ENCODE data around the gene ALG14. TPM values are rescaled to one million over a fixed set of nuclear protein-coding genes. Genes with fewer than 3 reads are reported as not detected.

The ALG14 gene
- total and polyA plus RNA-seq, 5 donors, result 0.97 to 7.4 (median 3.7) TPM

DNA sequence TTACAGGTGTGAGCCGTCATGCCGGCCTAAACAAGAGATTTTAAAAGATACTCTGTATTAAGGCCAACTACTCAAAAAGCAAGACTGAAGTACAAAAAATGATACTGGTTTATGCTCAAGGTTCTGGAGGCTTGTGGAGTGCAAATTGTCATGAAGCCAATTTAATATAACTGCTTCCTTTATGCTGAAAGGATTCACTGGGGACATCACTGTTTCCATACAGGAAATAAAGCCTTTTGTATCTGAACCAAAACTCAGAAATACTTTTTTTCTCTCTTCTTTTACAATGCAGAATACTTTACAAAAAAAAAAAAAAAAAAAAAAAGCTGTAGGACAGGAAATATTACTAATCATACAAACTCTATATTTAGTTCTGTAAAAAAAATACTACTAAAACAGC, 90.4 kb downstream of the ALG14 start:
- peak overlapping the region; percentile 62 for H3K27ac ChIP-seq (ENCODE audit: low read length)
- ATAC-seq, result no peak
- intact Hi-C loops (cut with DNase I), result no loop called here

DNA sequence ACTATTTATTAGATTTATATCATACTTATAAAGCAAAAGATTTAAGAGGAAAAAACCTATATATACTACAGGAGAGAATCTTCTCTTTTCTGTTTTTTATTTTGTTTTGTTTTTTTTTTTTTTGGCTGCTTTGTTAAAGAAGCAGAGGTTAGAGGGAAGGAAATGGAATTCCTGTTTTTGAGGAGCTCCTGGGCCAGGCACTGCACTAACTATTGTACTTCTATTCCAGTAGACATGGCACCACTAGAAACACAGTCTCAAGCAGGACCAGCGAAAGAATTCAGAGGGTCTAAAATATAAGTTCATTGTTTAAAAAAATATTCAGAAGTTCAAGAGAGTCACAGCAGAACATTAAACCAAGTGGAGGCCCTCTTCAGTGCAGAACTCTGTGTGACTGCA, 91.2 kb downstream of the ALG14 start:
- ATAC-seq, result no peak
- Histone ChIP-seq H3K27ac (ENCODE audit: low read length) (peak overlapping the region; percentile 58), H3K4me1 (ENCODE audit: control insufficient read depth, insufficient read depth, low read length) (peaks cover 6% of the 10 kb centered on the region), H3K4me3 (ENCODE audit: low read length) (no peak overlapping the region), H3K27me3 (ENCODE audit: control insufficient read depth, insufficient read depth) (no peaks in the 10 kb centered on the region), H3K9me3 (ENCODE audit: control insufficient read depth, low read length) (no peaks in the 10 kb centered on the region)
- intact Hi-C loops (cut with DNase I), result no loop called here
- 70% methylated on average over 1 of the region's 1 CpG for WGBS
- no peak for DNase-seq

More for the DNA sequence above, 90.4 kb downstream of the ALG14 start:
- Histone ChIP-seq H3K27me3 (ENCODE audit: control insufficient read depth, insufficient read depth) (no peaks in the 10 kb centered on the region), H3K4me3 (ENCODE audit: low read length) (no peak overlapping the region), H3K4me1 (ENCODE audit: control insufficient read depth, insufficient read depth, low read length) (peaks cover 6% of the 10 kb centered on the region), H3K9me3 (ENCODE audit: control insufficient read depth, low read length) (no peaks in the 10 kb centered on the region)
- no peak for DNase-seq
- 76% methylated on average over 2 of the region's 2 CpGs for WGBS

DNA sequence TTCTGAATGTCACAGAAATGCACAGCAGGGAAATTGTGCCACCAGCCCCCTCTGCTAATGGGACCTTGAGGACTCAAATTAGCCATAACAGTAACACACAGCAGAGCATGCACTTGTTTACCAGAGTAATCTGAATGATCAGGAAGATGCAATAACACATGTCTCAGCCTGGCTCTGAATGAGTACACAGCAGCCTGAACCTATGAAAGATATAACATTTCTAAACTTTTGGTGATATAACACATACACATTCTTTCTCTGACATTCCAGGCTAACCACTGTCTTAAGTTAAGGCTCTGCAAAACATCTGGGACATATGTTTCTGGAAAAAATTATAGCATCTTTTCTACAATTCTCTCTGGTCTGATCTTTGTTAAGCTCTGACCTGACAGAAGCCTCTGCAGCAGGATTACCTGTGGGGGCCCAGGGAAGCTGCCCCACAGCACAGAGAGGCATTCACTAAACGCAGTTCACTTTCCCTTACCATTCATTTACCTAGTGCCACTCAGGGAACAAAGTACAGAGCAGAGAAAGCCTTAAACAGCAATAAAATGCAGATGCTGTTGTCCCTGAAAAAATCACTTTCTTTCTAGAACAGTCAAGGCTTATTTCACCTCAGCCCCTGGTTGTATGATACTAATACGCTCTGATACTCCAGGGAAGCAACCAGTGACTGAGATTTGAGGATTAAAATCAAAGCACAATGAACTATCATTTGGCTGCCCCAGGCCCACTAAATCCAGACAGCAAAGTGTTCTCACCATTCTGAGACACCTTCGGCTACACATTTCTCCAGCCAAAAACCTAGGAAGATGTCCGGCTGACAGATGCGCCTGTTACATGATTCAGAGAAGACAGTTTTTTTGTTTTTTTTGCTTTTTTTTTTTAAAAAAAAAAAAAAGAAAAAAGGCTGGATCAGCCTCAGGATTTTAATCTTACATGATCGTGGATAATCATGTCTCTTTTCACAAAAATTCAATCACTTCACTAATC, 91.9 kb downstream of the ALG14 start:
- Histone ChIP-seq H3K9me3 (ENCODE audit: control insufficient read depth, low read length) (no peaks in the 10 kb centered on the region), H3K27me3 (ENCODE audit: control insufficient read depth, insufficient read depth) (no peaks in the 10 kb centered on the region), H3K4me3 (ENCODE audit: low read length) (no peak overlapping the region), H3K4me1 (ENCODE audit: control insufficient read depth, insufficient read depth, low read length) (peaks cover 6% of the 10 kb centered on the region), H3K27ac (ENCODE audit: low read length) (peak overlapping the region; percentile 82)
- ATAC-seq (no peak), DNase-seq (no peak)
- intact Hi-C loops (cut with DNase I), result no loop called here
- WGBS, result 71% methylated on average over 6 of the region's 6 CpGs

DNA sequence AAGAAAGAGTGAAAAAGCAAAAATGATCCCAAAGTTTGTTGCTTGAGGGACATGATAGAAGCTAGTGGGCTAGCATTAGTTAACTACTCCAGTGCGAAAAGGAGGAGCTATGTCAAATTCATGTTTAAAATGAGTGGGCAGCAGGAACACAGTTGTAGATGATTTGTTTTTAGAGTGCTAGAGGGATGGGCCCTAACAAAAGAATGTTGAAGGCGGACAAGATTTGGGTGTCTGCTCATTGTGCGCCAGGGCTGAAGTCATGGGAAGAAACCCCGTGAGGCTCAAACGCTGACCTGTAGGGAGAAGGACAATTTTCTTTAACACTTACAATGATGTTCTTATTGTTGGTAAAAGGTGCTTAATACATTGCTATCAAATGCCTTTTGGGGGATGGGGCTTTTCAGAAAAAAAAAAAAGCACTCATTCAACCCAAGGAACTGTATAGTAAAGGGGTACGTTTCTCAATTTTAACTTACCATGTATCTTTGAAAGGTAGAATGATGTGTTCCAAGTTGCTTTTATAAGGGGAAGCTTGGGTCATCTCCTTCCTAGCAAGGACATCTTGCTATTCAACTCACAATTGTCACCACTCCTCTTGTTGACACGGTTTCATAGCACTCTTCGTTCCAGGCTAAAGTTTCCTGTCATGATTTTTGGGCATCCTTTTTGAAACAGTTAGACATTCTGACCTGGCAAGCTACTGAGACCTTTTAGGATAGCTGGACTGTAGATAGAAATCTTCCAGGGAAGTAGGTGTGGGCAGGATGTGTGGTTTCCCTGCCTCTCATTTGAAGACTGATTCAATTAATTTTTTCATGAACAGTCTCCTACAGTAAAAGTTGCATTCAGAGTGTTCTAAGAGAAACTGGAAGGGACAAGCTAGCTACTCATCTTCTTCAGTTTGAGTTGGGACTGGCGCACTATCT, 92.8 kb downstream of the ALG14 start:
- Histone ChIP-seq H3K9me3 (ENCODE audit: control insufficient read depth, low read length) (no peaks in the 10 kb centered on the region), H3K27me3 (ENCODE audit: control insufficient read depth, insufficient read depth) (no peaks in the 10 kb centered on the region), H3K4me3 (ENCODE audit: low read length) (no peak overlapping the region), H3K4me1 (ENCODE audit: control insufficient read depth, insufficient read depth, low read length) (peaks cover 6% of the 10 kb centered on the region), H3K27ac (ENCODE audit: low read length) (peak overlapping the region; percentile 79)
- WGBS, result 44% methylated on average over 9 of the region's 9 CpGs
- intact Hi-C loops (cut with DNase I), result no loop called here
- DNase-seq, result no peak
- peak; percentile 54 to 62 for ATAC-seq

DNA sequence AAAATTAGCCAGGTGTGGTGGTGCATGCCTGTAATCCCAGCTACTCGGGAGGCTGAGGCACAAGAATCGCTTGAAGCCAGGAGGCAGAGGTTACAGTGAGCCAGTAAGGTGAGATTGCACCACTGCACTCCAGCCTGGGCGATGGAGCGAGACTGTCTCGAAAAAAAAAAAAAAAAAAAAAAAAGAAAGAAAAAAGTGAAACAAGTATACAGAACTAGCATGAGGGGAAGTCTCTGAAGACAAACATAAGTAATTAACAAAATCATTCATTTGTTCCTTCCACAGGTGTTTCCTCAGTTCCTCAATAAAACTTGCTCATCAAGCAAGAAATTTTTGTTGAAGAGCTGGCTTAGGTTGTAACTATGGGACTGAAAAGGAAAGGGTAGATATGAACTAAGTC, 93.6 kb downstream of the ALG14 start:
- peaks cover 6% of the 10 kb centered on the region for H3K4me1 ChIP-seq (ENCODE audit: control insufficient read depth, insufficient read depth, low read length)
- 80% methylated on average over 5 of the region's 5 CpGs for WGBS
- no peak overlapping the region for H3K4me3 ChIP-seq (ENCODE audit: low read length)
- no peak for DNase-seq
- no peaks in the 10 kb centered on the region for H3K9me3 ChIP-seq (ENCODE audit: control insufficient read depth, low read length)
- no peaks in the 10 kb centered on the region for H3K27me3 ChIP-seq (ENCODE audit: control insufficient read depth, insufficient read depth)
- ATAC-seq, result no peak
- intact Hi-C loops (cut with DNase I), result no loop called here
- H3K27ac ChIP-seq (ENCODE audit: low read length), result no peak overlapping the region

DNA sequence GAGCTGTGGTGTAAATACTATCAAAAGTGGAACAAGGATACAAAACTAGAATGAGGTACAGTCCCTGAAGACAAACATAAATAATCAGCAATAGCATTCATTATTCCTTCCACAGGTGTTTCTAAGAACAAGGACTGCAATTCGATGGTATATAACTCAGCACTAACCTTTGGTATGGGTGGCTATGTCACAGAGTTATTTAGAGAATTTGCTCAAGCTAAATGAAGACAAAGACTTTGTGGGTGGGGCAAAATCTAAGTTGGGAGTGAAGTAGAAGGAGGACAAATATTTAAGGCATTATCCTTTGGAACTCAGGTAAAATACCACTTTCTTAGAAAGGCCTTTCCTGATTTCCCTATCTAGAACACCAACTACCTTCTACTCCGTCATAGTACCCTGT, 94.3 kb downstream of the ALG14 start:
- WGBS, result 97% methylated on average over 2 of the region's 2 CpGs
- peaks cover 6% of the 10 kb centered on the region for H3K4me1 ChIP-seq (ENCODE audit: control insufficient read depth, insufficient read depth, low read length)
- intact Hi-C loops (cut with DNase I), result no loop called here
- H3K27ac ChIP-seq (ENCODE audit: low read length), result no peak overlapping the region
- DNase-seq (no peak), ATAC-seq (no peak)
- H3K27me3 ChIP-seq (ENCODE audit: control insufficient read depth, insufficient read depth), result no peaks in the 10 kb centered on the region
- no peak overlapping the region for H3K4me3 ChIP-seq (ENCODE audit: low read length)
- H3K9me3 ChIP-seq (ENCODE audit: control insufficient read depth, low read length), result no peaks in the 10 kb centered on the region

DNA sequence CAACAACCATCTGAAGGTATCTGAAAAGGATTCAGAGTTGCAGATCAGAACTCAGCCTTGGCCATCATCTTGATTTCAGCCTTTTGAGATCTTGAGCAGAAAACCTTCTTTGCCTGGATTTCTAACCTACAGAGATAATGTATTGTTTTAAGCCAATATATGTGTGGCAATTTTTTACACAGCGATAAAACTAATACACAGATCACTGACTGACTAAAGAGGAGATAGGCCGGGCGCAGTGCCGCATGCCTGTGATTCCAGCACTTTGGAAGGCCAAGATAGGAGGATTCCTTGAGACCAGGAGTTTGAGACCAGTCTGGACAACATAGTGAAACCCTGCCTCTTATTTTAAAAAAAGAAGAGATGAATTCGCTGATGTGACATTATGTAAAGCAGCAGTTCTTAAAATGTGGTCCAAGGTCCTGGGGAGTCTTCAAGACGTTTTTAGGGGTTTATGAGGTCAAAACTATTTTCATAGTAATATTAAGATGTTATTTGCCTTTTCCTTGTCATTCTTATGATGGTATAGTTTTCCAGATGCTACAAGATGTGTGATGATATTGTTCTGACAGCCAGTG, 95.7 kb downstream of the ALG14 start:
- intact Hi-C loops (cut with DNase I), result no loop called here
- peaks cover 7% of the 10 kb centered on the region for H3K4me1 ChIP-seq (ENCODE audit: control insufficient read depth, insufficient read depth, low read length)

DNA sequence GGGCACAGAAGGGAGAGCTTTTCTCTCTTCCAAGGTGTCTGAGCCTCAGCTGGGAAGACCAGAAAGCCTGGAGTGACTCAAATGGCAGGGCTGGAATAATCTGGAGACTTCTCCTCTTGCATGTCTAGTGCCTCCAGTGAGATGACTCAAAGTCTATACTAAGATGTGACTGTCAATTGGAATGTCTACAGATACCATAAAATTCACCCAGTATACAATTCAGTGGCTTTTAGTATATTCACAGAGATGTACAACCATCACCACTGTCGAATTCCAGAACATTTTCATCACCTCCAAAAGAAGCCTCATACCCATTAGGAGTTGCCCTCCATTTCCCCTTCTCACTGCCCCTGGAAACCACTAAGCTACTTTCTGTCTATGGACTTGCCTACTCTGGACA, 97.9 kb downstream of the ALG14 start:
- Histone ChIP-seq H3K27me3 (ENCODE audit: control insufficient read depth, insufficient read depth) (no peaks in the 10 kb centered on the region), H3K9me3 (ENCODE audit: control insufficient read depth, low read length) (no peaks in the 10 kb centered on the region), H3K4me1 (ENCODE audit: control insufficient read depth, insufficient read depth, low read length) (peaks cover 8% of the 10 kb centered on the region), H3K27ac (ENCODE audit: low read length) (no peak overlapping the region), H3K4me3 (ENCODE audit: low read length) (no peak overlapping the region)
- intact Hi-C loops (cut with DNase I), result no loop called here
- peak in 1 of 2 donors; percentile 23 for ATAC-seq
- WGBS, result 85% methylated on average over 1 of the region's 1 CpG
- DNase-seq, result no peak

More for the DNA sequence above, 95.7 kb downstream of the ALG14 start:
- Histone ChIP-seq H3K27ac (ENCODE audit: low read length) (no peak overlapping the region), H3K27me3 (ENCODE audit: control insufficient read depth, insufficient read depth) (no peaks in the 10 kb centered on the region), H3K9me3 (ENCODE audit: control insufficient read depth, low read length) (no peaks in the 10 kb centered on the region), H3K4me3 (ENCODE audit: low read length) (no peak overlapping the region)
- DNase-seq, result peak in 1 of 3 donors; percentile 50
- ATAC-seq, result no peak
- WGBS, result 78% methylated on average over 6 of the region's 6 CpGs

DNA sequence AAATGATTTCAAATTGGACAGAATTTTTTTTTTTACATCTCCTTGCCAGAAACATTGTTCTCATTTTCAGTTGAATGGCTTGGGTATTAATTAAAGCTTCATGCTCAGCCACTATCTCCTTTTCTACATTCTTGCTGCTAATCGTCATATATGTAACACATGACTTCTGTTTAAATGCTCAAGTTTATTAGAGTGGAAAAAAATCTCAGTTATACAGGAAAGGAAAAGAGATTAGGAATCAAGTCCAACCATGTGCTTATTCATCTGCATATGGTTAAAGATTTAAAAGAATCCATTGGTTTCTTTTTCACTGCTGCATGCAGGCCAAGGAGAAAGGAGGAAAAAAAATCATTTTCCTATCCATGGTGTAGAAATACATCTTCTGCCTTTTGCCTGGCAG, 98.5 kb downstream of the ALG14 start:
- ATAC-seq (peak in 1 of 2 donors; percentile 33), DNase-seq (no peak)
- H3K4me1 ChIP-seq (ENCODE audit: control insufficient read depth, insufficient read depth, low read length), result peaks cover 8% of the 10 kb centered on the region
- H3K27ac ChIP-seq (ENCODE audit: low read length), result no peak overlapping the region
- H3K9me3 ChIP-seq (ENCODE audit: control insufficient read depth, low read length), result no peaks in the 10 kb centered on the region
- intact Hi-C loops (cut with DNase I), result no loop called here
- no peak overlapping the region for H3K4me3 ChIP-seq (ENCODE audit: low read length)
- 36% methylated on average over 1 of the region's 1 CpG for WGBS
- H3K27me3 ChIP-seq (ENCODE audit: control insufficient read depth, insufficient read depth), result no peaks in the 10 kb centered on the region

DNA sequence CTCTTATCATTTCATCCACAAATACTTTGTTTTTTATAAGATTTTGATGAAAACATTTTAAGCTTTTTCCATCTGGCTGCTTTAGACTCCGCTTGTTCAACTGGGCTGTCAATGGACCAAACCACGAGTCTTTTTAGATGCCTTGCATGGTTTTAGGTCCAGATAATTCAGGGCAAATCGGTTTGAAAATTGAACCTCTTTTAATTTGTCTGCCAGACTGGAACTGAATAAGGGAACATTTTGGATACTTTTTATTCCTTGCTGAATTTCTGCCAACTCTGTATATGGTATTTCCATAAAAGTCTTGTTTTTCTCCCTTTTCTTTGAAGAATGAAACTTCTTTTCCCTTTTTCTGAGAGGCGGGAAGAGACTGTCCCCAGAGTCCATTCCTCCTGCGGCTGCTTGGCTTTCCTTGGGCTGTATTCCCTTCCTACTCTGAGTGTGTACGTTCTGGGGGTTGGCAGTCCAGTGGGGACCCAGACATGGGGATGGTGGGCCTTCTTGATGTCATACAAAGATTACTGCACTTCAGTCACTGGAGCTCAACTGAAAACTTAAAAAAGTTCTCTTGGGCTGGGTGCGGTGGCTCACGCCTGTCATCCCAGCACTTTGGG, 99.3 kb downstream of the ALG14 start:
- H3K9me3 ChIP-seq (ENCODE audit: control insufficient read depth, low read length), result no peaks in the 10 kb centered on the region
- no peaks in the 10 kb centered on the region for H3K27me3 ChIP-seq (ENCODE audit: control insufficient read depth, insufficient read depth)
- DNase-seq (peak in 1 of 3 donors; percentile 49), ATAC-seq (peak in 1 of 2 donors; percentile 68)
- intact Hi-C loops (cut with DNase I), result no loop called here
- H3K4me3 ChIP-seq (ENCODE audit: low read length), result no peak overlapping the region
- H3K27ac ChIP-seq (ENCODE audit: low read length), result peak overlapping the region; percentile 4
- H3K4me1 ChIP-seq (ENCODE audit: control insufficient read depth, insufficient read depth, low read length), result peaks cover 8% of the 10 kb centered on the region
- WGBS, result 63% methylated on average over 8 of the region's 8 CpGs
